Chondrocyte (in vitro differentiated cells): Measurements from ENCODE around the gene PCDHGB1. TPM values are rescaled to one million over a fixed set of nuclear protein-coding genes. Genes with fewer than 3 reads are reported as not detected.

Experiments
- DNase-seq: peaks from one replicate; pipeline ENCODE4 v3.0.0; 2021; ENCODE audit warnings: mixed read lengths, low spot score
- H3K27ac Mint-ChIP-seq: one replicate; pipeline ENCODE4 v1.8.0; 2021; ENCODE audit warnings: mild to moderate bottlenecking, moderate library complexity, mixed read lengths; ENCODE audit not compliant: unreplicated experiment
- H3K27me3 Mint-ChIP-seq: 2 replicates; pipeline ENCODE4 v1.8.0; 2021; ENCODE audit warnings: low read depth, mixed read lengths
- H3K36me3 Mint-ChIP-seq: 2 replicates; pipeline ENCODE4 v1.8.0; 2021; ENCODE audit warnings: low read depth, mixed read lengths
- H3K4me1 Mint-ChIP-seq: 2 replicates; pipeline ENCODE4 v1.8.0; 2021; ENCODE audit warnings: low read depth, mild to moderate bottlenecking, mixed read lengths
- H3K4me3 Mint-ChIP-seq: one replicate; pipeline ENCODE4 v1.8.0; 2021; ENCODE audit warnings: mild to moderate bottlenecking, moderate library complexity, mixed read lengths; ENCODE audit not compliant: unreplicated experiment
- H3K9me3 Mint-ChIP-seq: 2 replicates; pipeline ENCODE4 v1.8.0; 2021; ENCODE audit warnings: low read depth, mixed read lengths
- total RNA-seq: library from RNA; stranded (reverse); gene quantifications from 3 replicates; pipeline ENCODE4 v1.2.1, GENCODE V29; 2021
- TF ChIP-seq, protein P1 (sequence below): fragments of 200-600 bp; sonication (generic); IDR thresholded peaks from 2 replicates; pipeline ENCODE4 v1.5.0; 2021; ENCODE audit warnings: antibody characterized with exemption, mild to moderate bottlenecking, moderate library complexity

The PCDHGB1 gene
- total RNA-seq, 1 donor from 2014 or later: 2.7 TPM

DNA sequence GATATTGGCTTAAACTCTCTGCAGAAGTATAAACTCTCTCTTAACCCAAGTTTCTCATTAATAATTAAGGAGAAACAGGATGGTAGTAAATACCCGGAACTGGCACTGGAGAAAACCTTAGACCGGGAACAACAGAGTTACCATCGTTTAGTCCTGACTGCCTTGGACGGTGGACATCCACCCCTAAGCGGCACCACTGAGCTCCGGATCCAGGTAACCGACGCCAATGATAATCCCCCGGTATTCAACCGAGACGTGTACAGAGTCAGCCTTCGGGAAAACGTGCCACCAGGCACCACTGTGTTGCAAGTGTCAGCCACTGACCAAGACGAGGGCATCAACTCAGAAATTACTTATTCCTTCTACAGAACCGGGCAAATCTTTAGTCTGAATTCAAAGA lies 48.7 kb downstream of the PCDHGB1 start:
- Mint-ChIP-seq H3K27me3 (no peaks in the 10 kb centered on the region), H3K27ac (no peak overlapping the region), H3K36me3 (peaks cover 13% of the 10 kb centered on the region), H3K9me3 (peaks cover 29% of the 10 kb centered on the region), H3K4me3 (no peak overlapping the region), H3K4me1 (no peaks in the 10 kb centered on the region)
- no peak for DNase-seq
- TF ChIP-seq, protein P1, sequence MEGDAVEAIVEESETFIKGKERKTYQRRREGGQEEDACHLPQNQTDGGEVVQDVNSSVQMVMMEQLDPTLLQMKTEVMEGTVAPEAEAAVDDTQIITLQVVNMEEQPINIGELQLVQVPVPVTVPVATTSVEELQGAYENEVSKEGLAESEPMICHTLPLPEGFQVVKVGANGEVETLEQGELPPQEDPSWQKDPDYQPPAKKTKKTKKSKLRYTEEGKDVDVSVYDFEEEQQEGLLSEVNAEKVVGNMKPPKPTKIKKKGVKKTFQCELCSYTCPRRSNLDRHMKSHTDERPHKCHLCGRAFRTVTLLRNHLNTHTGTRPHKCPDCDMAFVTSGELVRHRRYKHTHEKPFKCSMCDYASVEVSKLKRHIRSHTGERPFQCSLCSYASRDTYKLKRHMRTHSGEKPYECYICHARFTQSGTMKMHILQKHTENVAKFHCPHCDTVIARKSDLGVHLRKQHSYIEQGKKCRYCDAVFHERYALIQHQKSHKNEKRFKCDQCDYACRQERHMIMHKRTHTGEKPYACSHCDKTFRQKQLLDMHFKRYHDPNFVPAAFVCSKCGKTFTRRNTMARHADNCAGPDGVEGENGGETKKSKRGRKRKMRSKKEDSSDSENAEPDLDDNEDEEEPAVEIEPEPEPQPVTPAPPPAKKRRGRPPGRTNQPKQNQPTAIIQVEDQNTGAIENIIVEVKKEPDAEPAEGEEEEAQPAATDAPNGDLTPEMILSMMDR: no peak

DNA sequence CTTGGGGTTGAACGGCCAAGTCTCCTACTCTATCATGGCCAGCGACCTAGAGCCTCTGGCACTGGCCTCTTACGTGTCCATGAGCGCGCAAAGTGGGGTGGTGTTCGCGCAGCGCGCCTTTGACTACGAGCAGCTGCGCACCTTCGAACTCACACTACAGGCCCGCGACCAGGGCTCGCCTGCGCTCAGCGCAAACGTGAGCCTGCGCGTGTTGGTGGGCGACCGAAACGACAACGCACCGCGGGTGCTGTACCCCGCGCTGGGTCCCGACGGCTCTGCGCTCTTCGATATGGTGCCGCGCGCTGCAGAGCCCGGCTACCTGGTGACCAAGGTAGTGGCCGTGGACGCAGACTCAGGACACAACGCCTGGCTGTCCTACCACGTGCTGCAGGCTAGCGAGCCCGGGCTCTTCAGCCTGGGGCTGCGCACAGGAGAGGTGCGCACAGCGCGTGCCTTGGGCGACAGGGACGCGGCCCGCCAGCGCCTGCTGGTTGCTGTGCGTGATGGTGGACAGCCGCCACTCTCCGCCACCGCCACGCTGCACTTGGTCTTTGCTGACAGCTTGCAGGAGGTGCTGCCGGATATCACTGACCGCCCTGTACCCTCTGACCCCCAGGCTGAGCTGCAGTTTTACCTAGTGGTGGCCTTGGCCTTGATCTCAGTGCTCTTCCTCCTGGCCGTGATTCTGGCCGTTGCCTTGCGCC lies 49.8 kb downstream of the PCDHGB1 start:
- Mint-ChIP-seq H3K4me1 (no peaks in the 10 kb centered on the region), H3K27me3 (no peaks in the 10 kb centered on the region), H3K4me3 (no peak overlapping the region), H3K27ac (no peak overlapping the region), H3K9me3 (peaks cover 30% of the 10 kb centered on the region), H3K36me3 (peaks cover 15% of the 10 kb centered on the region)
- TF ChIP-seq, protein P1: no peak
- DNase-seq: peak; percentile 82

Other genes starting within 250 kb of the PCDHGB1 start
- 5.6 to 12.1 TPM (median 5.6 TPM) in 3 replicates for gene PCDHB3, start 249.6 kb upstream of the PCDHGB1 start, total RNA-seq
- gene PCDHB4, start 228.3 kb upstream of the PCDHGB1 start, total RNA-seq: 2.0 to 5.4 TPM (median 2.0 TPM) in 3 replicates
- 6.6 to 11.4 TPM (median 10.2 TPM) in 3 replicates for gene PCDHB5, start 214.9 kb upstream of the PCDHGB1 start, total RNA-seq
- 1.2 to 3.1 TPM (median 1.2 TPM) in 3 replicates for gene PCDHB6, start 200.0 kb upstream of the PCDHGB1 start, total RNA-seq
- 1.1 to 2.5 TPM (median 1.2 TPM) in 3 replicates for gene PCDHB7, start 177.5 kb upstream of the PCDHGB1 start, total RNA-seq
- 1.1 to 3.1 TPM (median 1.7 TPM) in 3 replicates for gene PCDHB8, start 172.3 kb upstream of the PCDHGB1 start, total RNA-seq
- gene PCDHB16, start 167.7 kb upstream of the PCDHGB1 start, total RNA-seq: 4.3 to 6.1 TPM (median 5.9 TPM) in 3 replicates
- 3.1 to 4.8 TPM (median 3.7 TPM) in 3 replicates for gene PCDHB9, start 162.9 kb upstream of the PCDHGB1 start, total RNA-seq
- gene PCDHB10, start 157.7 kb upstream of the PCDHGB1 start, total RNA-seq: 3.8 to 5.3 TPM (median 4.3 TPM) in 3 replicates
- gene PCDHB11, start 150.5 kb upstream of the PCDHGB1 start, total RNA-seq: 0.90 to 2.4 TPM (median 1.3 TPM) in 3 replicates
- 1.5 to 2.4 TPM (median 1.7 TPM) in 3 replicates for gene PCDHB12, start 141.4 kb upstream of the PCDHGB1 start, total RNA-seq
- 2.4 to 2.9 TPM (median 2.9 TPM) in 3 replicates for gene PCDHB13, start 136.2 kb upstream of the PCDHGB1 start, total RNA-seq
- 2.7 to 4.9 TPM (median 4.0 TPM) in 3 replicates for gene PCDHB14, start 126.8 kb upstream of the PCDHGB1 start, total RNA-seq
- gene PCDHB15, start 104.7 kb upstream of the PCDHGB1 start, total RNA-seq: 1.7 to 4.3 TPM (median 1.9 TPM) in 3 replicates
- 0.15 to 0.48 TPM (median 0.41 TPM) in 3 replicates for gene SLC25A2, start 46.0 kb upstream of the PCDHGB1 start, total RNA-seq
- 66.4 to 73.3 TPM (median 69.7 TPM) in 3 replicates for gene TAF7, start 29.3 kb upstream of the PCDHGB1 start, total RNA-seq
- gene PCDHGA1, start 19.6 kb upstream of the PCDHGB1 start, total RNA-seq: 0.10 to 0.23 TPM (median 0.15 TPM) in 3 replicates
- 0.19 to 0.30 TPM (median 0.23 TPM) in 3 replicates for gene PCDHGA2, start 11.3 kb upstream of the PCDHGB1 start, total RNA-seq
- gene PCDHGA3, start 6.3 kb upstream of the PCDHGB1 start, total RNA-seq: 0.12 to 0.51 TPM (median 0.28 TPM) in 3 replicates
- 0.72 to 1.4 TPM (median 0.94 TPM) in 3 replicates for gene PCDHGA4, start 4.9 kb downstream of the PCDHGB1 start, total RNA-seq
- 0.95 to 1.8 TPM (median 1.0 TPM) in 3 replicates for gene PCDHGB2, start 9.9 kb downstream of the PCDHGB1 start, total RNA-seq
- 0.15 to 0.48 TPM (median 0.27 TPM) in 3 replicates for gene PCDHGA5, start 14.1 kb downstream of the PCDHGB1 start, total RNA-seq
- 0.21 to 0.36 TPM (median 0.30 TPM) in 3 replicates for gene PCDHGB3, start 20.1 kb downstream of the PCDHGB1 start, total RNA-seq
- gene PCDHGA6, start 23.8 kb downstream of the PCDHGB1 start, total RNA-seq: 0.38 to 0.65 TPM (median 0.45 TPM) in 3 replicates
- 0.17 to 0.31 TPM (median 0.28 TPM) in 3 replicates for gene PCDHGA7, start 32.6 kb downstream of the PCDHGB1 start, total RNA-seq
- 12.6 to 14.2 TPM (median 14.2 TPM) in 3 replicates for gene PCDHGB4, start 37.6 kb downstream of the PCDHGB1 start, total RNA-seq
- 0.47 to 0.59 TPM (median 0.51 TPM) in 3 replicates for gene PCDHGA8, start 42.5 kb downstream of the PCDHGB1 start, total RNA-seq
- 1.0 to 1.6 TPM (median 1.1 TPM) in 3 replicates for gene PCDHGB5, start 47.8 kb downstream of the PCDHGB1 start, total RNA-seq
- gene PCDHGA9, start 52.7 kb downstream of the PCDHGB1 start, total RNA-seq: 0.97 to 3.6 TPM (median 1.4 TPM) in 3 replicates
- gene PCDHGB6, start 57.9 kb downstream of the PCDHGB1 start, total RNA-seq: 52.4 to 64.2 TPM (median 56.8 TPM) in 3 replicates
- 14.9 to 17.4 TPM (median 15.8 TPM) in 3 replicates for gene PCDHGA10, start 62.9 kb downstream of the PCDHGB1 start, total RNA-seq
- 3.5 to 5.4 TPM (median 4.3 TPM) in 3 replicates for gene PCDHGB7, start 67.6 kb downstream of the PCDHGB1 start, total RNA-seq
- gene PCDHGA11, start 71.0 kb downstream of the PCDHGB1 start, total RNA-seq: 1.3 to 2.4 TPM (median 1.4 TPM) in 3 replicates
- 0.64 to 2.2 TPM (median 0.75 TPM) in 3 replicates for gene PCDHGA12, start 80.4 kb downstream of the PCDHGB1 start, total RNA-seq
- 68.9 to 91.8 TPM (median 90.8 TPM) in 3 replicates for gene PCDHGC3, start 125.9 kb downstream of the PCDHGB1 start, total RNA-seq
- gene PCDHGC4, start 134.9 kb downstream of the PCDHGB1 start, total RNA-seq: 0.72 to 1.8 TPM (median 1.1 TPM) in 3 replicates
- gene PCDHGC5, start 139.0 kb downstream of the PCDHGB1 start, total RNA-seq: 1.7 to 3.6 TPM (median 2.0 TPM) in 3 replicates